HFF-Myc (cell line): ENCODE data around the gene WASHC3.
"Not testable (repeated sequence)": the region's sequence is repeated elsewhere in the genome, so short reads cannot be mapped to it uniquely, and the experiment has no call there.

Source experiments
- DNase-seq: peaks from one replicate; pipeline ENCODE4 v3.0.0-alpha.2; 2011; ENCODE audit warnings: low read depth; ENCODE audit errors: extremely low read depth
- H3K4me3 ChIP-seq: replicated peaks from 2 replicates; pipeline ENCODE4 v1.5.1; 2011; ENCODE audit warnings: low read depth, mild to moderate bottlenecking, control low read depth, low read length
- TF ChIP-seq, protein P1 (sequence below): IDR thresholded peaks from 2 replicates; pipeline ENCODE4 v1.5.1; 2012; ENCODE audit warnings: mild to moderate bottlenecking, low read depth, low read length, control low read depth; ENCODE audit errors: missing control alignments

The WASHC3 gene

DNA sequence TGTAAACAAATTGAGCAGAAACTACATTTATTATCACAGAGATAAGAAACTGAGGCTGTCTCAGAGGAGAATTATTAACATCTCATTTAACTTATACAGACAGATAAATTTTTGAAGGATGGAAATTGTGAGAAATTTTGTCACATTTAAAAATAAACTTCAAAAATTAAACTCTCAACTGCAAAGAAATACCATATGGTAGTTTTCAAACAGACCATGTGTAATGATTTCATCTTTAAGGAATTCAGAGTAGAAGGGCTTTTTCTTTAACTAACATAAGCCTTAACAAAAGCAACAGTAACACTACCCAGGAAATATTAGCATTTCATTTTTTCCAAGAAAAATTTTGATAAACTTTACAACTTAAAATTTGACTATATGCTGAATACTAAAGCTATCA, 31.5 kb upstream of the WASHC3 start:
- TF ChIP-seq, protein P1, sequence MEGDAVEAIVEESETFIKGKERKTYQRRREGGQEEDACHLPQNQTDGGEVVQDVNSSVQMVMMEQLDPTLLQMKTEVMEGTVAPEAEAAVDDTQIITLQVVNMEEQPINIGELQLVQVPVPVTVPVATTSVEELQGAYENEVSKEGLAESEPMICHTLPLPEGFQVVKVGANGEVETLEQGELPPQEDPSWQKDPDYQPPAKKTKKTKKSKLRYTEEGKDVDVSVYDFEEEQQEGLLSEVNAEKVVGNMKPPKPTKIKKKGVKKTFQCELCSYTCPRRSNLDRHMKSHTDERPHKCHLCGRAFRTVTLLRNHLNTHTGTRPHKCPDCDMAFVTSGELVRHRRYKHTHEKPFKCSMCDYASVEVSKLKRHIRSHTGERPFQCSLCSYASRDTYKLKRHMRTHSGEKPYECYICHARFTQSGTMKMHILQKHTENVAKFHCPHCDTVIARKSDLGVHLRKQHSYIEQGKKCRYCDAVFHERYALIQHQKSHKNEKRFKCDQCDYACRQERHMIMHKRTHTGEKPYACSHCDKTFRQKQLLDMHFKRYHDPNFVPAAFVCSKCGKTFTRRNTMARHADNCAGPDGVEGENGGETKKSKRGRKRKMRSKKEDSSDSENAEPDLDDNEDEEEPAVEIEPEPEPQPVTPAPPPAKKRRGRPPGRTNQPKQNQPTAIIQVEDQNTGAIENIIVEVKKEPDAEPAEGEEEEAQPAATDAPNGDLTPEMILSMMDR, result no peak
- no peak for DNase-seq
- no peak overlapping the region for H3K4me3 ChIP-seq

DNA sequence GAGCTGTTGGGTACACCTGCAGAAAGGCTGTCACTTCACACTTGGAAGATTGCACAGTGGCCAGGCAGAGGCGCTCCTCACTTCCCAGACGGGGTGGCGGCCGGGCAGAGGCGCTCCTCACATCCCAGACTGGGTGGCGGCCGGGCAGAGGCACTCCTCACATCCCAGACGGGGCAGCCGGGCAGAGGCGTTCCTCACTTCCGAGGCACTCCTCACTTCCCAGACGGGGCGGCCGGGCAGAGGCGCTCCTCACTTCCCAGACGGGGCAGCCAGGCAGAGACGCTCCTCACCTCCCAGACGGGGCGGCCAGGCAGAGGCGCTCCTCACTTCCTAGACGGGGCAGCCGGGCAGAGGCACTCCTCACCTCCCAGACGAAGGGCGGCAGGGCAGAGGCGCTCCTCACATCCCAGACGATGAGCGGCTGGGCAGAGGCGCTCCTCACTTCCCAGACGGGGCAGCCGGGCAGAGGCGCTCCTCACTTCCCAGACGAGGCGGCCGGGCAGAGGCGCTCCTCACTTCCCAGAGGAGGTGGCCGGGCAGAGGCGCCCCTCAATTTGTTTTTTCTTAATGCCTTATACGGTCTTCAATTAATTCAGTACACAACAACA, 27.5 kb upstream of the WASHC3 start:
- DNase-seq, result not testable (repeated sequence)

DNA sequence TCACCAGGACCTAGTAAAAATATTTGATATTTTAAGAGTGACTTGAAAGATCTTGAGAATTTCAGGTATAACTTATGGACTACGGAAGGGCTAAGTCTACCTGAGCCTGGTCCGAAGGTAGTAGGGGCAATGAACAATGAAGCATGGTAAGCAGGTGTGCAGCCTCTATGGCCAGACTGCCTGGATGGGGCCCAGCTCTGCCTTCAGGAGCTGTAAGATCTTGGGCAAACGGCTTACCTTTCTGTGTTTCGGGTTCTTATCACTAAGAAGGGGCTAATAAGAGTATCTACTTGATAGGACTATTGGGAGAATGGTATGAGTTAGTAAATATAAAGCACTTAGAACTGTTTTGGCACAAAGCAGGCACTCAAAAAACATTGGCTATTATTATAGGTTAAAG, 19.1 kb upstream of the WASHC3 start:
- no peak overlapping the region for H3K4me3 ChIP-seq
- DNase-seq, result no peak
- TF ChIP-seq, protein P1, result no peak

More for the DNA sequence above, 27.5 kb upstream of the WASHC3 start:
- H3K4me3 ChIP-seq, result not testable (repeated sequence)

DNA sequence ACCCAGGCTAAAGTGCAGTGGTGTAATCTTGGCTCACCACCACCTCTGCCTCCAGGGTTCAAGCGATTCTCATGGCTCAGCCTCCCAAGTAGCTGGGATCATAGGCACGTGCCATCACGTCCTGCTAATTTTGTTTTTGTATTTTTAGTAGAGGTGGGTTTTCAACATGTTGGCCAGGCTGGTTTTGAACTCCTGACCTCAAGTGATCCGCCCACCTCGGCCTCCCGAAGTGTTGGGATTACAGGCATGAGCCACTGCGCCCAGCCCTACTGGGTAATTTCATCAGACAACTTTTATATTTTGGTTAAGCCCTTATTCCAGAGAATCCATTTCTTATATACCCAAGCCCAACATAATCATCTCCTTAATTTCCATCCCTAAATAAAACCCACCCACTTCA, 10.3 kb upstream of the WASHC3 start:
- not testable (repeated sequence) for H3K4me3 ChIP-seq, DNase-seq

DNA sequence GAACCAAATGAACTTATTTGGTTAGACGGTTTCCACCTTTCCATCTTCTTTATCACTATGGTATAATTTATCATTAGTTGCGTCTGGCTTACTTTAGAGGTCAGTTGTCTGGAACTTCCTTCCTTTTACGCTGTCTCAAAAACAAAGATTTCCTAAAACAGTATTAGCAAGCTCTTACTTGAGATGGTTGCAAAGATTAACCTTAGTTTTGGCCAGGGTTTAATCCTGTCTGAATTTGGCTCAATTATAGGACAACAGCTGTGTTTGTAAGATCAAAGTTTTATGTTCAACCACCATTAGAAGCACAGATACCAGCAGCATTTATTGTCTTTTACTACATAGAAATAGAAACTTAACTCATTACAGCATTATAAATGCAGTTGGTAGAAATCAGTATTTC, 7.9 kb upstream of the WASHC3 start:
- TF ChIP-seq, protein P1, result no peak
- H3K4me3 ChIP-seq, result no peak overlapping the region
- no peak for DNase-seq

DNA sequence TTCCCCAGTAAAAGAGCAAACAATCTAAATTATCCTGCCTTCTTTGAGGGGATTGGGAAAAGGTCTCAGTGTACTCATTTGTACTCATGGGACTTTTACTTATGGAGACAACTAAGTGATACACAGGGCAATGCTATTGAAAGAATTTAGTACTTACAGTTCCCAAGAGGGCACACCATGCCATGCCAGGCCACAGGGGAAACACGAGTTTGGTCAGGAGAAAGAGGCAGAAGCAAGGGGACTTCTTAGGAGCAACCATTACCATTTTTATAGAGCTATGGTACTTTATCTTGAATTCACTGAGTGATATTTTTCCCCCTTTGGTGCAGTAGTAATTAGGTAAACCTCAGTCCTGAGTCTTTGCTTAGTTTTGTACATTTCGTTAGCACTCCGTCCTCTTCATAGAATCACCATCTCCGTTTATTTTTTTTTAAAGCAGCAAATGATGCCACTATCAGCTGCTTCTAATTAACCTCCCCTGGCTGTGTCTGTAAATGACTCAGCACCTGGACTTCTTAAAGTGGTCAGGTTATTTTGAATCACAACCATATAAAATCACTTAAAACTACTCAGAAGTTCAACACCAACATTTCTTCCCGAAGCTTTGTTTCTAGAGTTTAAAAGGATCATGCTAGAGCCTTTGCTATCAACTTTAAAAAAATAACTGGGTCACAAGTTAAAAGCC, 5.9 kb upstream of the WASHC3 start:
- DNase-seq, result peak; percentile 45
- H3K4me3 ChIP-seq, result no peak overlapping the region
- TF ChIP-seq, protein P1, result no peak

DNA sequence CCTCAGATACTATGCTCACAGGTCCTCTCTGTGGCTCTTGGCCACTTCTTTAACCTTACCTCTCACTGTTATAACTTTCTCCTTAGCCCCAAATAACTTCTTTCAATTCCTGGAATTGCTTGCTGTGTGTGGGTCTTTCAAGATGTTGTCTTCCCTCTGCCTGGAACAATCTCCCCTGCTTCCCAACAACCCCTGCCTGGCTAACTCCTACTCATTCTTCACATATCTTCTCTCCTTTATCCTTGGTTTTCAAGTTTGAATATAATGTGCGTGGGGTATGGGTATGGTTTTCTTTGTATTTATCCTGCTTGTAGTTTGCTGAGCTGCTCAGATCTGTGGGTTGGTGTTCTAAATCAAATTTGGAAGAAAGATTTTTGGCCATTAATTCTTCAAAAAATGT, 2.7 kb upstream of the WASHC3 start:
- TF ChIP-seq, protein P1, result no peak
- no peak overlapping the region for H3K4me3 ChIP-seq
- DNase-seq, result no peak

DNA sequence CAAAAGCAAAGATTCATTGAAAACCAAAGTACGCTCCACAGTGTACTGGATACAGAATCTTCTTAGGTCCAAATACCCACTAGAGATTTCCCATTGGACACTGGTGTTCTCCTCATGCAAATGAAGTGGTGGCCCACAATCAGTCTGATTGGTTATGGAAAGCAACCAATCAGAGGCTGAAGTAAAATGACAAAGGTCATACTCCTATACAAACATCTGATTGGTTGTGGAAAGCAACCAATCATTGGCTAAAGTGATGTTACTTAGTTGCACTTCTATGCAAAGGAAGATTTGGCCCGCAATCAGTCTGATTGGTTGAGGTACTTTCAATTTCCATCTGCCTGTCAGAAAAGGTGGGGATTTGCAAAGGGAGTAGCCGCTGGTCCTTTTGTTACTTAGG, 1.3 kb upstream of the WASHC3 start:
- TF ChIP-seq, protein P1, result no peak
- DNase-seq, result no peak
- no peak overlapping the region for H3K4me3 ChIP-seq
